ENCODE measurements around the gene PDE4D. TPM values are rescaled to one million over a fixed set of nuclear protein-coding genes. Genes with fewer than 3 reads are reported as not detected.

The PDE4D gene
- total RNA-seq, 1 donor from 2014 or later: 41.0 TPM

- DNase-seq: peak; percentile 59
Measured at GRCh38 chr5:59732301-59732700, 161.2 kb downstream of the PDE4D start.

- DNase-seq: no peak
Measured at GRCh38 chr5:59731809-59732208, 161.7 kb downstream of the PDE4D start.

- DNase-seq: no peak
Measured at GRCh38 chr5:59729820-59730219, 163.7 kb downstream of the PDE4D start.

- no peak for DNase-seq
Measured at GRCh38 chr5:59729357-59729756, 164.2 kb downstream of the PDE4D start.

- peak; percentile 32 for DNase-seq
Measured at GRCh38 chr5:59728356-59728755, 165.2 kb downstream of the PDE4D start.

GRCh38 chr5:59727186-59727585 is 166.3 kb downstream of the PDE4D start:
- no peak for DNase-seq

GRCh38 chr5:59725392-59725767 is 168.1 kb downstream of the PDE4D start:
- no peak for DNase-seq

- peak; percentile 80 for DNase-seq
Measured at GRCh38 chr5:59724482-59725391, 168.8 kb downstream of the PDE4D start.

GRCh38 chr5:59722874-59723273 is 170.7 kb downstream of the PDE4D start:
- DNase-seq: peak; percentile 73

GRCh38 chr5:59721741-59722140 is 171.8 kb downstream of the PDE4D start:
- no peak for DNase-seq

- DNase-seq: no peak
Measured at GRCh38 chr5:59720063-59720462, 173.5 kb downstream of the PDE4D start.

- no peak for DNase-seq
Measured at GRCh38 chr5:59716966-59717500, 176.5 kb downstream of the PDE4D start.

GRCh38 chr5:59716029-59716428 is 177.5 kb downstream of the PDE4D start:
- DNase-seq: peak; percentile 97

- DNase-seq: no peak
Measured at GRCh38 chr5:59715228-59715627, 178.3 kb downstream of the PDE4D start.

GRCh38 chr5:59713498-59713844 is 180.1 kb downstream of the PDE4D start:
- no peak for DNase-seq

GRCh38 chr5:59712836-59713497 is 180.6 kb downstream of the PDE4D start:
- DNase-seq: no peak

- DNase-seq: no peak
Measured at GRCh38 chr5:59711310-59711709, 182.2 kb downstream of the PDE4D start.

- DNase-seq: peak; percentile 87
Measured at GRCh38 chr5:59709846-59710245, 183.7 kb downstream of the PDE4D start.

- no peak for DNase-seq
Measured at GRCh38 chr5:59709346-59709821, 184.1 kb downstream of the PDE4D start.

GRCh38 chr5:59704936-59705335 is 188.6 kb downstream of the PDE4D start:
- DNase-seq: no peak

GRCh38 chr5:59703789-59704188 is 189.7 kb downstream of the PDE4D start:
- no peak for DNase-seq

- no peak for DNase-seq
Measured at GRCh38 chr5:59698207-59699178, 195.0 kb downstream of the PDE4D start.

Data from dermis blood vessel endothelial cell (primary cell).